KOPT-K1 (cell line): ENCODE data around the gene ARCN1.
"Not testable (repeated sequence)": the region's sequence is repeated elsewhere in the genome, so short reads cannot be mapped to it uniquely, and the experiment has no call there.

Experiments used
- H3K27ac ChIP-seq: fragments of 200-600 bp; sonication (generic); 2 replicates; pipeline ENCODE4 v1.5.1; 2016; ENCODE audit warnings: antibody characterized with exemption, mild to moderate bottlenecking, low read depth, low read length; ENCODE audit not compliant: poor library complexity, severe bottlenecking
- H3K36me3 ChIP-seq: fragments of 200-600 bp; sonication (generic); 2 replicates; pipeline ENCODE4 v1.5.1; 2017; ENCODE audit warnings: antibody characterized with exemption, mild to moderate bottlenecking, low read length, moderate library complexity; ENCODE audit not compliant: insufficient read depth
- H3K9me3 ChIP-seq: fragments of 200-600 bp; sonication (generic); 2 replicates; pipeline ENCODE4 v1.5.1; 2017; ENCODE audit warnings: antibody characterized with exemption, low read length, mild to moderate bottlenecking; ENCODE audit not compliant: insufficient read depth, poor library complexity, severe bottlenecking

ARCN1 gene

DNA sequence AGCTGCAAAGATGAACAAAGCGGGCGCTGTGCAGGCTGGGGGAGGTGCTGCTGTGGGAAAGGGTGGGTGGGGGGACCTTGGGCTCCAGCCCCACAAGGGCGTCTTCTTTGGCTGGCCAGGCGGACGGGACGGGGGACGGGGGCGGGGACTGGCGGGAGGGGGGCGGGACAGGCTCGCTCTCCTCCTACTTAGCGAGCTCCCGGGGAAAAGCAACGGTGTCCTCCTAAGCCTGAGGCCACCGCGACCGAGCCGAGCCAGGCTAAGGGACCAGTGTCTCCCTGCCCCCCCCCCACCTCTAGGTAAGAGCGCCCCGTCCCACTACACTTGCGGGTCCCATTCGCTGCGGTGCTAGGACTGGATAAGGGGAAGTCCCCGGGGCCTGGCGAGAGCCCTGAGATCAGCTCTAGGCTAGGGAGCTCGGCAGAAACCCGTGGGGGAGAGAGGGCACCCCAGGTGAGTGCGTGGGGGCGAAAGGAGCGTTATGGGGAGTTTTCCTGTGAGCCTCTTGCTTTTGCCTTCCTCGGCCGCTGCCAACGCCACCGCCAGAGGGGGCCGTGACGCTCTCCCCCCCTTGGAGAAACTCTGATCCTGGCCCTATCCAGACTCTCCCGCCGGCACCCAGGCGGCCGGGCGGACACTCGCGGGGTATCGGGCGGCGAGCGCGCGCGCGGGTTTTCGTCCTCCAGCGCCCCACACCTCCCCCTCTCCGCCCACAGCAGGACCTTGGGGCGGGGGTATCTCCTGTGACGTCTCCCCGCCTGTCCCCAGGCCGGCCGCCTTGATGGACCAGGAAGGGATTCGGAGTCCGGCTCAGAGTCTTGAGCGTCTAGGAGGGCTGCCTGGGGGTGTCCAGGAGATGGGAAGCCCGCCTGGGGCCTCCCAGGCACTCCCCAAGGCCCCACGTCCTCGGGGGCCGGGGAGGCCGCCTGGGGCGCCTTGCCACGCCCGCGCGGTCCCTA, 35.5 kb downstream of the ARCN1 start, which contains the start of gene PHLDB1:
TSS of gene PHLDB1 (plus strand) at position 215 of the 959 bp plus-strand sequence. CDS start 6,222 bp downstream, outside the sequence.
- H3K36me3 ChIP-seq = peaks cover 8% of the 10 kb centered on the region
- no peak within 1 kb of the TSS for H3K27ac ChIP-seq
- no peaks in the 10 kb centered on the region for H3K9me3 ChIP-seq

DNA sequence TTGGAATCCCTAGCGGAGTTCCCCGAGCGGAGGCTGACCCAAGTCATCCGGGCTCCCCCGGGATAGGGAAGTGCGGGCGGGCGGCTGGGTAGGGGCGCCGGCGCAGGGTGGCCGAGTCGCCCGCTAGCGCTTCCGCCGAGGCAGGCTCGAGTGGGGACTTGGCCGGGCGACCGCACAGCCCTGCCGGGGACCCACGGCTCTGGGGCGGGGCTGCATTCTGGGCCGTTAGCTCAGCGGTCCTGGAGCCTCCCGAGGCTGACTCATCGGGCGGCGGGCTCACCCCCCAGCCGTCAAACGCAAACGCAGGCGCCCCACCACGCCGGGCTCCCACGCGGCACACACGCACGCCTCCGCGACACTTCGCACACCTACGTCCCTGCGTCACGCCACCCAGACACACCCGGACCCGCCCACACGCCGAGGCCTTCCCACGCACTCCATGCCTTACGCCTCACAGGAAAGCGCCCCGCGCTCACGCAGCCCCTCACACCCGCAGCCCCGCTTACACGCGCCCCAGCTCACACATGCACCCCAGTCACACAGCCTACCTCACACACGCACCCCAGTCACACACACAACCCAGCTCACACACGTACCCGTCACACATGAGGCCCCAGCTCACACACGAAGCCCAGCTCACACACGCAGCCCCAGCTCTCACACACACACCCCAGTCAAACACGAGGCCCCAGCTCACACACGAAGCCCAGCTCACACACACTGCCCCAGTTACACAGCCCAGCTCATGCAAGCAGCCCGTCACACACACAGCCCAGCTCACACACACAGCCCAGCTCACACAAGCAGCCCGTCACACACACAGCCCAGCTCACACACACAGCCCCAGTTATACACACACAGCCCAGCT, 36.4 kb downstream of the ARCN1 start:
- Histone ChIP-seq H3K36me3 (no peaks in the 10 kb centered on the region), H3K9me3 (no peaks in the 10 kb centered on the region), H3K27ac (no peak overlapping the region)

GRCh38 chr11:118609380-118610224, 37.4 kb downstream of the ARCN1 start:
- no peaks in the 10 kb centered on the region for H3K9me3 ChIP-seq
- H3K36me3 ChIP-seq = no peaks in the 10 kb centered on the region
- H3K27ac ChIP-seq = no peak overlapping the region

DNA sequence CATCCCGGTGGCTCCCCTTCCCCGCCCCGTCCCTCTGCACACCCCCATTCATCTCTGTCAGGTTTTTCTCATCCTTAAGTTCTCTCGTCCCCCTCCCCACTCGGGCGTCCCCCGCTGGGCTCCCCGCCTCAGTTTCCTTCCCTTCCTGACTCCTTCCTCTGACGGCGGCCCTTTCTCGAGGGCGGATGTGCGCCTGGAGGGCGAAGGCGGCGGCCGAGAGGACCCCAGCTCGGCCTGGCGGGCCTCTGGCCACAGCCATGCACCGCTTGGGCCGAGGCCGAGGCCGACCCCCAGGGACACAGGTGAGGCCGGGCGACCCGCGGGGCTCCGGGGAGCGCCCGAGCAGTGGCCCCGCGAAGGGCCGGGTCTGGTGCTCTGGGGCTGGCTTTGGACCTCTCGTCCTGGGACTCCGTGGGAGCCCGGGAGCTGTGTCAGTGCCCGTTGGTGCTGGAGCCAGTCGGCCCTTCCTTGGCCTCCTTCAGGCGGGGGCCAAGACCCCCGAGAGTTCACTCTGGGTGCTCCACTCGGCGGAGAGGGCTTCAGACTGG, 38.1 kb downstream of the ARCN1 start:
- Histone ChIP-seq H3K36me3 (no peaks in the 10 kb centered on the region), H3K9me3 (no peaks in the 10 kb centered on the region), H3K27ac (no peak overlapping the region)

- no peaks in the 10 kb centered on the region for H3K9me3 ChIP-seq
- no peaks in the 10 kb centered on the region for H3K36me3 ChIP-seq
- H3K27ac ChIP-seq = no peak overlapping the region
Measured at GRCh38 chr11:118610773-118611432, 38.7 kb downstream of the ARCN1 start.

DNA sequence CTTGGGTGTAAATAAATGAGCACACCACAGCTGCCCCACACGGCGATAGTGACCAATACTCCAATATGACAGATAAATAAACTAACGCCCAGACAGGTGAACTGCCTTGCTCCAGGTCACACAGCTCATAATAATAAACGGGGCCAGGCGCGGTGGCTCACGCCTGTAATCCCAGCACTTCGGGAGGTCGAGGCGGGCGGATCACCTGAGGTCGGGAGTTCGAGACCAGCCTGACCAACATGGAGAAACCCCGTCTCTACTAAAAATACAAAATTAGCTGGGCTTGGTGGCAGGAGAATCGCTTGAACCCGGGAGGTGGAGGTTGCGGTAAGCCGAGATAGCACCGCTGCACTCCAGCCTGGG, 39.2 kb downstream of the ARCN1 start:
- not testable (repeated sequence) for H3K36me3 ChIP-seq, H3K27ac ChIP-seq, H3K9me3 ChIP-seq

DNA sequence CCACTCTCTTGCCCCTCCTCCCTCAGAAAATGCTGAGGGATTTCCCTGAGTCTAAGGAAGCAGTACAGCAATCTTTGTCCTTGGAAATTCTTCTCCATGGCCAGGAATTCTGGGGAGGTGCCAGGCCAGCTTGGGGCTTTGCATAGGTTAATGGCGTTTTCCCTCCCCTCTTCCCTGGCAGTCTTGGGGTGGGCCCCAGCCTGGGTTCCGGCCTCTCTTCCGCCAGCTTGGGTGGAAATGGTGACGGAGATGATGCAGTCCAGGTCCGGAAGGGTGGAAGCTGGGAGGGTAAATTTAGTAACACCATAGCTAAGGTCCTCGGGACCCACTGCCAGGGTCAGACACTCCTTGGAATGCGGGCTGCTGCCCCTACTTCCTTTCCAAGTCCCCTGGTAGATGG, 40.2 kb downstream of the ARCN1 start:
- Histone ChIP-seq H3K27ac (no peak overlapping the region), H3K9me3 (no peaks in the 10 kb centered on the region)

GRCh38 chr11:118614511-118614910, 42.3 kb downstream of the ARCN1 start:
- no peaks in the 10 kb centered on the region for H3K36me3 ChIP-seq
- H3K9me3 ChIP-seq = no peaks in the 10 kb centered on the region
- H3K27ac ChIP-seq = no peak overlapping the region

More for the DNA sequence above, 40.2 kb downstream of the ARCN1 start:
- H3K36me3 ChIP-seq = no peaks in the 10 kb centered on the region

DNA sequence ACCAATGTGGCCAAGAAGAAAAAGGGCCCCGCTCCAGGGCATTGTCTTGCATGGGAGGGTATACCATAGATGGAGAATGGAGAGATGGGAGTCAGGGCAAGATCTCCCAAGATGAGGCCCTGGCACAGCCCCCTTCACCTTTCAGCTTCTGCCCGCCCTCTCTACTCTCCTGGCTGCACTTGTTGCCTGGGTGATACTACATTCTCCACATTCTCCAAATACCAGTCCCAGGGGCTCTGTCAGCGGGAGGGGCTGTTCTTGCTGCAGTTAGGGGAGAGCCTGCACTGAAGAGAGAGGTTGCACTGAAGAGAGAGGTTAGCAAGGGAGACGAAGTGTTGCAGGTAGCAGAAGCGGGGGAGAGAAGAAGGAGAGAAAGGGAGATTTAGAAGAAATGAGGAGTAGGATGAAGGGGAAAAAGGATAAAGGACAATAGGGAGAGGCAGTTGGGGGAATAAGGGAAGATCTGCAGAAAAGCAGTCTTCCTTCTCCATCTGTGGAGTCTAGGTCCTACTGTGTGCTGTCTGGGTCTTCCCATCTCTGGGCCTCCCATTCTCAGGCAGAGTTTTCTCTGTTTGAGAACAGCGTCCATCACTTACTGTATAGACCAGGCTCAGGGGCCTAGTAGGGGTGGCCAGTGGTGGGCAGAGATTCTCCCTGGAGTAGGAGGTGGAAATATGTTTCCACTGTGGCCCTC, 43.2 kb downstream of the ARCN1 start:
- Histone ChIP-seq H3K36me3 (no peaks in the 10 kb centered on the region), H3K27ac (no peak overlapping the region), H3K9me3 (no peaks in the 10 kb centered on the region)

DNA sequence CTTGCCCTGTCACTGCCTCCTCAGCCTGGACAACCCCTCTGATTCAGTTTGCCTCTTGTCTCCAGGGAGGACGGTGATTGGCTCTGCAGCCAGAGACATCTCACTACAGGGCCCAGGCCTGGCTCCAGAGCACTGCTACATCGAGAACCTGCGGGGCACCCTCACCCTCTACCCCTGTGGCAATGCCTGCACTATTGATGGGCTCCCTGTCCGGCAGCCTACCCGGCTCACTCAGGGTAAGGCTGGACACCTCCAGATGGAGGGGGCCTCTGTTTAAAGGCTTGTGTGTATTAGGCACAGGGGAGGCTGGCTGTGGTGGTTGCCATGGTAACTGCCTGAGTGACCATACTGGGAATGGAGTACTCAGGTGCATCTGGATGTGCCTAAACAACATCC, 43.8 kb downstream of the ARCN1 start:
- Histone ChIP-seq H3K27ac (no peak overlapping the region), H3K36me3 (no peaks in the 10 kb centered on the region), H3K9me3 (no peaks in the 10 kb centered on the region)

- no peaks in the 10 kb centered on the region for H3K9me3 ChIP-seq
- H3K27ac ChIP-seq = no peak overlapping the region
- H3K36me3 ChIP-seq = no peaks in the 10 kb centered on the region
Measured at GRCh38 chr11:118618115-118618990, 46.1 kb downstream of the ARCN1 start.

GRCh38 chr11:118618991-118619375, 46.8 kb downstream of the ARCN1 start:
- Histone ChIP-seq H3K9me3 (no peaks in the 10 kb centered on the region), H3K36me3 (no peaks in the 10 kb centered on the region), H3K27ac (no peak overlapping the region)
